C4-2B (cell line): ENCODE measurements around the gene SLCO4A1.

ENCODE experiments used
- ZFX ChIP-seq: fragments of 450-650 bp; IDR thresholded peaks from 2 replicates; pipeline ENCODE4 v1.6.1; 2017
- TF ChIP-seq, protein P1 (sequence below): fragments of 450-650 bp; conservative IDR thresholded peaks from 2 replicates; pipeline ENCODE4 v1.5.1; 2017; ENCODE audit warnings: mild to moderate bottlenecking

DNA sequence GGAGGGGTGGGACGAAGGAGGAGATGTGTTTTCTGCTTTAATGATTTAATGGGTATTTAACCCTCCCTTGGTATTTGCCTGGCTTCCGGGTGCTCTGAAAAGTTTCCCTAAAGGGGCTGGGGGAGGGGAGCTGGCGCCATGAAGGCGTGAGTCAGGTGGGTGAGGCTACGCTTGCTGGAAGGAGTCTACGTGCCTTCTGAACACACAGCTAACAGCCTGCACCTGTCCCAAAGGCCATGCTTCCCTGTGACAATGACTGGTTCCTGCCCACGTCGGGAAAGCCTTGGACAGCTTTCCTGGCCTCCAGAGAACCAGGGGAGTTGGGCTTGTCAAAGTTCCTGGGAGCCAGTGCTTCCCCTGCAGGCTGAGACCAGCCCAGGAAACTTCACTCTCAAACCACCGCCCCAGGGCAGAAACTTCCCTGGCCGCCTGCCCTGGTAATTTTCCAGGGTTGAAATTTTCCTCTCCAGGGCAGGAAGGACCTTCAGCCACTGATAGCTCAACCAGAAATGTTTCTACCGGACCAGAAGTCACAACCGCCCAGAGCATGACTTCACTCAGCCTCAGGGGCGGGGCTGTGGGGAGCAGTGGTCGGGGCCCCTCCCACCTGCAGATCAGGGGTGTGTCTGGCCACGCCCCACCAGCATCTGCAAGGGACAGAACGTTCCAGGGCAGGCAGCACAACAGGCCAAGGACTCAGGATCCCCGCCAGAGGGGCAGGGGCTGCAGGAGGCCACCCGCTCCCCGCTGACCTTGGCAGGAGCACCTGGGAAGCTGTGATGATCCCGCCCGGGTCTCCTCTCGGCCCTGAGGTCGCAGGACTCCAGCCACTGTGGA lies 18.6 kb upstream of the SLCO4A1 start:
- TF ChIP-seq, protein P1, sequence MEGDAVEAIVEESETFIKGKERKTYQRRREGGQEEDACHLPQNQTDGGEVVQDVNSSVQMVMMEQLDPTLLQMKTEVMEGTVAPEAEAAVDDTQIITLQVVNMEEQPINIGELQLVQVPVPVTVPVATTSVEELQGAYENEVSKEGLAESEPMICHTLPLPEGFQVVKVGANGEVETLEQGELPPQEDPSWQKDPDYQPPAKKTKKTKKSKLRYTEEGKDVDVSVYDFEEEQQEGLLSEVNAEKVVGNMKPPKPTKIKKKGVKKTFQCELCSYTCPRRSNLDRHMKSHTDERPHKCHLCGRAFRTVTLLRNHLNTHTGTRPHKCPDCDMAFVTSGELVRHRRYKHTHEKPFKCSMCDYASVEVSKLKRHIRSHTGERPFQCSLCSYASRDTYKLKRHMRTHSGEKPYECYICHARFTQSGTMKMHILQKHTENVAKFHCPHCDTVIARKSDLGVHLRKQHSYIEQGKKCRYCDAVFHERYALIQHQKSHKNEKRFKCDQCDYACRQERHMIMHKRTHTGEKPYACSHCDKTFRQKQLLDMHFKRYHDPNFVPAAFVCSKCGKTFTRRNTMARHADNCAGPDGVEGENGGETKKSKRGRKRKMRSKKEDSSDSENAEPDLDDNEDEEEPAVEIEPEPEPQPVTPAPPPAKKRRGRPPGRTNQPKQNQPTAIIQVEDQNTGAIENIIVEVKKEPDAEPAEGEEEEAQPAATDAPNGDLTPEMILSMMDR, result no peak
- no peak for TF ChIP-seq ZFX
